Hypothalamus (tissue), 51 donors: ENCODE measurements around the gene DIO3.

ENCODE experiments used
- DNase-seq, 51 donors: peaks; one replicate each; lab custom pipeline; 2025; lab: John Stamatoyannopoulos, UW

Gene DIO3

DNA sequence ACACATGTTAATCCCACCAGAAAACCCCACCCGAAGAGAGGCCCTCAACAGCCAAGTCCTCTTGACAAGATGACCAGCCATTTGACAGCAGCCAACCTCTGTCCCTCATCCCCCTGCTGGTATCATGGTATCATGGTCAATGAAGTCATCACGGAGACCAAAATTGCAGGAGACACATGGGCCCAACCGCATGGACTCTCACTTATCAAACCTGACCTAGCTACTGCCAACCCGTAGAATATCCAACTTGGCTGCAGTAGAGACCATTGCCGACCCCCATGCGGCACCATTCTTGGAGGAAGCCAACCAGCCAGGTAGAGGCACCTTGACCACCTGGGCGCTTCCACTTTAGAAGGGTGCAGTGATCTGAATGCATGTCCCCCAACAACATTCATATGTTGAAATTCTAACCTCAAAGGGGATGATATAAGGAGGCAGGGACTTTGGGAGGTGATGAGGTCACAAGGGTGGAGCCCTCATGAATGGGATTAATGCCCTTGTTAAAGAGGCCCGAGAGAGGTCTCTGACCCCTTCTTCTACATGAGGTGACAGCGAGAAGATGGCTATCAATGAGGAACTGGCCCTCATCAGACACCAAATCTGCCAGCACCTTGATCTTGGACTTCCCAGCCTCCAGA lies 33.3 kb downstream of the DIO3 start:
- DNase-seq = no peak

- no peak for DNase-seq
Observed at GRCh38 chr14:101595349-101595748, 34.1 kb downstream of the DIO3 start.

DNA sequence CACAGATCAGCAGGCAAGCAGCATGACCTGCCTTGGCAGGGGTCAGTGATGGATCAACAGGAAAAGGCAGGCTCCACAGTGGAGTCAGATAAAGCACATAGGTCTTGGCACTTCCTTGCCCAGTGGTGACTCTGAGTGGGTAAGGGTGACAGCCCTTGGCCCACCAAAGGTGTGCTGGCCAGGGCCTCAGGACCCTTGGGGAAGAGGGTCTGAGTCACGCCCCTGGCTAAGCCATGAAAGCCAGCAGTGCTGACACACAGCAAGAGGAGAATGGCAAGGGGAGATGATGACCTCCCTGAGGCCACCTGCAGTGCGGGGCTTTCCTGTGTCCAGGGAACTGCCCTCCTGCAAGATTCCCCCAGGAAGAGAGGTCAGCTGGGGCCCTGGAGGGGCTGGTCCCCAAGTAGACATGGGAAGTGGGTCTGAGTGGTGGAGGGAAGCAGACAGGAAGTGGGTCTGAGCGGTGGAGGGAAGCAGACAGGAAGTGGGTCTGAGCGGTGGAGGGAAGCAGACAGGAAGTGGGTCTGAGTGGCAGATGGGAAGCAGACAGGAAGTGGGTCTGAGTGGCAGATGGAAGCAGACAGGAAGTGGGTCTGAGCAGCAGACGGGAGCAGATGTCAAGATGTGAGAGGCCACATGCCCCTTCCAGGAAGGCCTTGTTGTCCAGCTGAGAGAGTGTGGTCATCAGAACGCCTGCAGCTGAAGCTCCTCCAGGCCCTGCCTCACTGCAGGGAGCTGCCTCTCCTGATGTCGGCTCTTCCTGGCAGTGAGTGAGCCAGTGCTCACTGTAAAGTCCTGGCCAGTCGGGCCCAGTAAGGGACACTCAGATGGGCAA lies 34.8 kb downstream of the DIO3 start:
- no peak for DNase-seq

DNA sequence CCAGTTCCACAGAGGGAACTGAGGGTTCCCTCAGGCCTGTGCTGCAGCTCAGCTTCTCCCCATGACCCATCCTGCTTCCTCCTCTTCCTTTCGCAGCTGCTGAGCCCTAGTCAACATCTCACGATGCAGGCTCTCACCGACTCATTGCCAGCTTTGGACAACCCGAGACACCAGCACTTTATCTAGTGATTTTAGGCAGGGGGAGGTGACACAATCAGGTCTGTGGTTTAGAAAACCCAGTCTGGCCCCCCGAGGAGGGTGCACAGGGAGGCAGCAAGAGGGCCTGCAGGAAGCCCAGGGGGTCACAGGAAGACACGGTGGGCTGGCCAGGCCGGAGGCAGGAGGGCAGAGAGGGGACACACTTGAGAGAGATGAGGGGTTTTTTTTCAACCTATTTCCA lies 35.4 kb downstream of the DIO3 start:
- DNase-seq = no peak

GRCh38 chr14:101598159-101598558 lies 36.9 kb downstream of the DIO3 start:
- no peak for DNase-seq

- no peak for DNase-seq
Observed at GRCh38 chr14:101598571-101599233, 37.4 kb downstream of the DIO3 start.

GRCh38 chr14:101599234-101599885 lies 38.1 kb downstream of the DIO3 start:
- DNase-seq = no peak

GRCh38 chr14:101600336-101600890 lies 39.1 kb downstream of the DIO3 start:
- no peak for DNase-seq

GRCh38 chr14:101600891-101601605 lies 39.8 kb downstream of the DIO3 start:
- no peak for DNase-seq

- no peak for DNase-seq
Observed at GRCh38 chr14:101601606-101602465, 40.5 kb downstream of the DIO3 start.

DNA sequence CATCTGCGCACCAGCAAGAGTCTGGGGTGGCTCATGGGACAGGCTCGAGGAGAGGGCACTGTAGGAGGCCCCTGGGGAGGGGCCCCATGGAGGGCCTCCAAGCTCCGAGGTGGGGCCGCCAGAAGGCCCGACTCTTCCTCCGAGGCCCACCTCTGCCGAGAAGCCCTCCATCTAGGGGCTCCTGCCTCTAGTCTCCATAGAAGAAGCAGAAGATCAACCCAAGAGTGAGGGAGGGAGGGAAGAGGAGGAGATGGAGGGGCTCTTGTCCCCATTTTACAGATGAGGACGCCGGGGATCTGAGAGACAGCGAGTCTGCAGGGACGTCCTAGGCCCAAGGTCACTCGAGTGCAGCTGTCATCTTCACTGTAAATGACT lies 41.2 kb downstream of the DIO3 start:
- DNase-seq = no peak

GRCh38 chr14:101603096-101603495 lies 41.8 kb downstream of the DIO3 start:
- DNase-seq = no peak

- no peak for DNase-seq
Observed at GRCh38 chr14:101604228-101604934, 43.1 kb downstream of the DIO3 start.

DNA sequence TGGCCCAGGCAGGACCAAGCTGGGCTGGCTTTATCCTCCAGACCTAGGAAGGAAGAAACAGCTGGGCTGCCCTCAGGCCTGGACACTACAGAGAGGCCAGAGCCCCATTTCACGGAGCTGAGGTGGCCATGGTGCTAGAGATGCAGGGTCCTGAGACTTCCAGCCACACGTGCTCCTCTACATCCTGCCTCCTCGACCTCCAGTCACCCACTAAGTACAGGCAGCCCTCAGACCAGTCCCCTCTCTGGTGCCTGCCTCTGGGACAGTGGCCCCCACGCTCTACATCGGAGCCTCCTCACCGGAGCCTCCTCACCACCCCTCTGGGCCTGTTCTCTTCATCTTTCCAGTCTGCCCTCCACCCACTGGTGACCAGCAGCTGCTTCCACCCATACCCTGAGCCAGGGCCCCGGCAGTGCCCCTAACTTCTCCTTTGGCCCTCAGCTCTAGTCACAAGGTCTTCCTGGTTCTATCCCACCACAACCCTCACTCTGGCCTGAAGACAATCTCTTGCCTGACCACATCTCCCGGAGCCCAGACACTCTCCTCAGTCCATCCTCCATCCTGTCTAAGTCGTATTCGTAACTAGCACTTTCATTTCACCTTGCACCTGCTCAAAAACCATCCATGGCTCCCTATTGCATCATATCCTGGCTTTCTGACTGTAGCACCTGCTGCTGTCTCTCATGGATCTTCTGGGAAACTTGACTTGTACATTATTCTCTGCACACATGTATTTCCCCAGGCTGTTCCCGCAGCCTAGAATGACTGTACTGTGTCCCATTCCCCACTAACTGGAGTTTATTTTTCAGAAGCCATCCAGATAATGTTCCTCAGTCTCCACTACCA lies 43.9 kb downstream of the DIO3 start:
- no peak for DNase-seq

DNA sequence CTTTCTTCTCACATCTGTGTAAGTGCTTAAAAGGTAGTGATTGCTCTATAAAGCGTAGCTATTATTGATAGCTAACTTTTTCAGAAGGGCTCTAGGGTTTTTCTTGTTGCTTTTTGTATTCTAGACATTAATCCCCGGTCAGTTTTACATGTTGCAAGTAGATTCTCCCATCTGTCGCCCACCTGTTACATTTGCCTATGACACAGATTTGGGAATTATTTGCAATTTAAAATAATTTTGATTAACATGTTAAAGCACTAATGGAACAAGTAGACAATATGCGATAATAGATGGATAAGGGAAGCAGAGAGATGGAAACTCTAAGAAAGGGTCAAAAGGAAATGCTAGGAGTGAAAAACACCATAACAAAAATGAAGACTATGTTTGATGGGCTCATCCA lies 44.5 kb downstream of the DIO3 start:
- no peak for DNase-seq
